GM19452 (cell line): ENCODE results near the gene TNNI3K.
A peak's percentile ranks its signal among the peaks of the same experiment; 100 is the strongest.

ENCODE experiments used
- ATAC-seq: cut with Tn5 transposase; IDR thresholded peaks from one replicate; pipeline ENCODE4 v1.9.1; 2021; ENCODE audit not compliant: unreplicated experiment

TNNI3K gene

DNA sequence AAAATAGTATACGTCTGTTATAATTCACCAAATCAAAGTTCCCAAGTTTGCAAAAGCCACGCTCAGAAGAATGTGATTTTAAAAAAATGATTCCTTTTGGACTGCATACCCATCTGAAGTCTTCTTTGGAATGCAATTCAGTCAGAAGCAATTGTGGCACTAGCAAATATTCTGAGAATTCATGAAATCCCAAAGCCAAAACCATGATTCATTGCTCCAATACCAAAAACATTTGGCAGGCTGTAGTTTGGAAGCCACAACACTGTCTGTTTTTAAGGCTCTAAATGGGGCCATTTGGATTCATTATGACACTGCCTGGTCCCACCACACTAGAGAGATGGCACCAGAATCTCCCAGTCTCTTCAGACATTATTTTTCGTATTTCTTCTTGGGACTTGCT, 299.1 kb downstream of the TNNI3K start:
- ATAC-seq, result no peak

DNA sequence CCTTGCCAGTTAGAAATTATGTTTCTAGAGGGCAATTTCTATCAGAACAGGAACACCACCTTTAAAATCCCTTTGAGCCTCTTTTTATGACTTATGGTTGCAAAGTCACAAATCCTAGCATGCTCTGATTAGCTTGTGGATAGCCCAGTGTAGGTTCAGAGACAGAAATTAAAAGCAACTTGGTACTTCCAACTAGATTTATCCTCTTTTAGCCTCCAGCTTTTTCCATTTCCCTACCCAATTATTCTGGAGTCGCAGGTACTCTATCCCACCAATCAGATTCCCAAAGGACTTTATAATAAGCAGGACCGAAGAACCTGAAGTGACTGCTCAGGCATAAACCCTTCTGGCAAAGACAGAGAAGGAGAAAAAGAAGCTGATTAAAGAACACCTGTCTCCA, 310.6 kb downstream of the TNNI3K start:
- no peak for ATAC-seq

DNA sequence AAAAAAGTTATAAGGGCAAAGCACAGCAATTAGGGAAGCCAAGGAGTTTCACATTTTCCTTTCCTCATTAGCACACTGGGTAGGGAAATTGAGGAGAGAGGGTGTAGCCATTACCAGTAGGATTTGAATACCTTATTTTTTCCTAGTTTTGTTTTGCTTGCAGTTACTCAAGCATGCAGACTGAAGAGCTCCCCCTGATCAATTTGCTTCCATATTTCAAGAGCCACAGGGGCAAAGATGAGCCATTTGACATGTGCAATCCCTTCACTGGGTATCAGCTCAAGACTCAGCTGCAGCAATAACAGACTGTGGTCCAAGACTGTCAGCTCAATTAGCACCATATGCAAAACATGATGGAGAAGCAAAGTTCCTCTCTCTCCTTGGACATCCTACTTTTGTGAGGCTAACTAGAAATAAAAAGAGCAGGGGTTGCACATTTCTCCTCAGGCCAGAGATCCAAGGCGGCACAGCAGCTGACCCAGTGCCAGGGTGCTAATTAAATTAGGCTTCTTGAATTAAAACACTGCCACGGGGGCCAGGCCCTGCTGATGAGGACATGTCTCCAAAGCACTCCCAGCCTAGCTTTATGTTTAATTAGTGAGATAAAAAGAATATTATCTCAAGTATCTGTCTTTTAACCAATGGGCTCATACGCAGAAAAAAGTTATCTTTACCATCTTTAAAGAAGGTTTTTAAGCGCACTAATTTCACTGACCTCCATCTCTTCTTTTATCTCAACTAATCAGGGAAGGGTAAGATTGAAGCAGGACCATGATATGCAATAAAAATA, 314.0 kb downstream of the TNNI3K start:
- no peak for ATAC-seq

DNA sequence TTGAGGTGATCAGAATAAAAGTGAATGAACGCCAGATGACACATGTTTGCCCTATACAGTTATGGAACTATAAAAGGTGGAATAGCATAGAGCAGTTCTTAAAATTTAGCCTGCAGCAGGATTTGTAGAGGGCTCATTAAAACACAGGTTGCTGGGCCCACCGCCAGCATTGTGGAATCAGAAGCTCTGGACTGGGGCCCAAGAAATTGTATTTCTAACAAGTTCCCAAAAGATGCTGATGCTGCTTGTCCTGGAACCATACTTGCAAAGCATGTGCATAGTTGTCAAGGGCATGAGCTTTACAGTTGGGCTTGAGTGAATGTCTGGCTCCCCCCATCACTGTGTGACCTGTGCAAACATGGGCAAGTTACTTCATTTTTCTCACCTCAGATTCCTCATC, 314.7 kb downstream of the TNNI3K start:
- ATAC-seq, result no peak

DNA sequence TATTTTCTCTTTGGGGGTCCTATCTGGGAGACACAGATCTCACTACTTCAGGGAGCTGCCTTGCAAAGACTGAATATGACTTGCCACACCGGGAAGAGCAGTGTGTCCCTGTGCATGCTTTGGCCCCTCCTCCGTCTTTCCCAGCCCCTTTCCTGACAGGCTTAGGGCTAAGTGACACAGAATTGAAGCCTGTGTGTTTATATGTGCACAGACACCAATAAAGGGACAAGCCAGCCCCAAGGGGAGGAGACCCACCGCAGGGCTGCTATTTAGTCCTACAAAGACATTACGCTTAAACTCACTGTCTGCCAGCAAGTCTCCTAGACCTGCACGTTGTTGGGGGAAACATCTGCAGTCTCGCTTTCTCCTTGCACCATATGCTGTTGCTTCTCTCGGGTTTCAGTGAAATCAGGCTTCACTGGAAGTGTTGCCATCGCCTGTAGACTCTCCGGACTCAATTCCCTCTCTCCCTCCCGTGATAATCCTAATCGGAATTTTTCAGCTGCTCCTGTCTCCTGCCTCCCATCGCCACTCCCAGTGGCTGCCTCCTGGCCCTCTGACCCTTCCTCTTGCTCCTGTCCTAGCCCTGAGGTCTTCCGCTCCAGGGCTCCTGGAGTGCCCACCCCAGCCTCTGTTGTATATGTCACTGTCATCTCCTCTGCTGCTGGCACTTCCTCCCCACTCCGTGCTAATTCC, 335.8 kb downstream of the TNNI3K start:
- no peak for ATAC-seq

DNA sequence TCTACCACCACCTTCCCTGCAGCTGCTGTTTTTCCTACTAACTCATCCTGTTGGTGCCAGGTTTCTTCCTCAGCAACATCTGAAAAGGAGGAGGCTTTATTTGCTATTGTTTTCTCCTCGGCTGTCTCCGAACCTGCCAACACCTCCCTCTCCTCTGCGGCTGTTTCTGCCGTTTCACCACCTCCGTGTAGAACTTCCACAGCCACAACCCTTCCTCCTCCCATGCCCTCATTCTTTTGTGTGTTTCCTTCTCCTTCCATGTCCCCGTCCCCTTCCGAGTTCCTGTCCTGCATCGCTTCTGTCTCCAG, 336.3 kb downstream of the TNNI3K start:
- no peak for ATAC-seq

DNA sequence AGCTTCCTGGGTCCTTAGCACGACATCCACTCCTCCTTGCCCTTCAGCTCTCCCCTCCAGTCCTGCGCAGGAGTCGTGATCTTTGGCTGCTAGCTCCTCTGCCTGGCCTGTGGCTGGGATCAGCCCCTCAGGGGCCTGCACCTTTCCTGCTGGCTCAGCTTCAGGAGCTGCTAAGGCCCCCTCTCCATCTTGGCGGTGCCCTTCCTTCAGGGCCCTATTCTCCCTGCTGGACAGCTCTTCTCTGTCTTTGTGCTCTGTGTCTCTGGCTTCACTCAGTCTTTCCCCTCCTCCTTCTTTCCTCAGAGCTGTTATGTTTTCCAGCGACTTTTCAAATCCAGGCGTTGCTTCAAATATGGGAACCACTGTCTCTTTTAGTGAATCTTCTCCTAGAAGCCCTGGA, 336.7 kb downstream of the TNNI3K start:
- no peak for ATAC-seq

DNA sequence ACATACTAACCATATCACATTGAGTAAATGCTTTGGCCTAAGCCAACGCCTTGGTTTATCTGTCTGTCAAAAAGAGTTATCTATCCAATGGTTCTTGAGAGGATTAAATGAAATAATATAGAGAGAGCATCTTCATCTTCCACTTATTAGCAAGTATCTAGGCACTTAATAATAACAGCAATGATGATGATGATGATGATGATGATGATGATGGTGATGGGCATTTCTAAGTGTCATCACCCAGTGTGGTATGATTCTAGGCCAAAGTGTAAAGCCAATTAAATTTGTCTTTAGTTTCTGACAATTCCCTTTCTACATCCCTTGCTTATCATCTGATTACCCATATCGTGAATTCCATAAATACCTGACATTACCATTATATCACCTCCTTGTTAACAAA, 342.9 kb downstream of the TNNI3K start:
- no peak for ATAC-seq

DNA sequence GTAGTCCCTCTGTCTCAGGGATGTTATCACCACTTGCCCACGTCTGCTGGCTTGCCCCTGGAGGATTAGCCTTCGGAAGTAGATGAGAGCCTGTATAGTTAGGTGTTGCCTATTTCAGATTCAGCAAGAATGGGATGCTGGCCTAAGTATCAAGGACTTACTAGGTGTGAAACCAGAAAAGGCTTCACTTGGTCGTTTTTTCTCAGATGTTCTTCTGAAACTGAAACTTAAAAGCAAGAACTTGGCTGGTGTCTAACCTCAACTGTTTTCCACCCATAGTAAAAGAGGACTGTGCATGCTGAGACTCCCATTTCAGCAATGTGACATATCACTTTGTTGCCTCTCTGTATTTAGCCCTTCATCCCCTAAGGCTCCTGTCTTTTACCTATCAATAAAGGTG, 344.2 kb downstream of the TNNI3K start:
- peak; percentile 99 for ATAC-seq

DNA sequence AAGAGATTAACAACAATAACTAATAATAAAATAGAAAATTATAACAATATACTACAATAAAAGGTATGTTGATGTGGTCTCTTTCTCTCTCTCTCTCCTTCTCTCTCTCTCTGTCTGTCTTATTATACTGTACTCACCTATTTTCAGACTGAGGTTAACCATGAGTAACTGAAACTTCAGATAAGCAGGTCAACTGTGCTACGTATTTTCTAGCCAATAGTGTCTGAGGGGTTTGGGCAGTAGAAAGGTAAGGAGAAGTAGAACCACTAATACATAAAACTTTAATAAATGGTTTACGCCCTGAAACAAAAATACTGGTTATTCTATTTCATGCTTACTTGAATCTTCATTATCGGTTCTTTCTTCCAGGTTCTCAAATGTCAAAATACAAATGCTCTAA, 348.2 kb downstream of the TNNI3K start:
- no peak for ATAC-seq

DNA sequence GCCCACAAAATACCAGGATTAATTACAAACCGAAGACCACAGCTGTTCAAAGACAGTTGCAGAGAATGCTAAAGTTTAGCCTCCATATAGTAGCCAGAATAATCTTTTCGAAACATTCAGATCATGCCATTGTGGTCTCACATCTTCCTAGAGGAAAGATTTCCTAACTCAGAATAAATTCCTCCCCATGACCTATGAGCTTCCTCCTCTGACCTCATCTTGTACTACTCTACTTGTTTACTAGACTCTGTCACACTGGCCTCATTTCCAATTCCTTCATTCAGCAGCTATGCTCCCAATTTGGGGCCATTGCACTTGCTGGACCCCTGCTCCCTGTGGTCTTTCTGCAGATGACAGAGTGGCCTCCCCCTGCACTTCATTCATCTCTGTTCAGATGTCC, 349.0 kb downstream of the TNNI3K start:
- ATAC-seq, result no peak

DNA sequence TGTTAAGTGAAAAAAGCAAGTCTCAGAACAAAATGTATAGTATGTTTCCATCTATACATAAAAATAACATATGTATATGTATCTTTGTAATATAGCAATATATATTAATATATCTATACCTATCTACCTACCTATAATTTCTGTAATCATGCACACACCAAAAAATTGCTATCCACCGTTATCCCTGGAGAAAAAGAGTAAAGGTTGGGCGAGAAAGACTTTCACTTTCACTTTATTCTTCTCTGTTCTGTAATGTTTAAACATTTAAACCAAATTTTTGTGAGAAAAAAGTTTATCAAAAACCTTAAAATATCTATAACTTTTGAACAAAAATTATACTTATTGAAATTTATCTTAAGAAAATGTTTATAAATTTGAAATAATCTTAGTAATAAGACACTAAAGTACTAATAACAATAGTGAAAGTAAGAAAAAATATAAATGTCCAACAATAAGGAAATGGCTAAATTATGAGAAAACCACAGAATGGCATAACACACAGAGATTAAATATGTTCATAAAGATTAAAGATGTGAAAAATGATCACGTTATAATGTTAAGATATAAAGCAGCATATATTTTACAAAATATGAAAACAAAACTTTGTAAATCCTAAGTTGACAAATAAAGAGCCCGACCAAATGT, 351.2 kb downstream of the TNNI3K start:
- no peak for ATAC-seq

DNA sequence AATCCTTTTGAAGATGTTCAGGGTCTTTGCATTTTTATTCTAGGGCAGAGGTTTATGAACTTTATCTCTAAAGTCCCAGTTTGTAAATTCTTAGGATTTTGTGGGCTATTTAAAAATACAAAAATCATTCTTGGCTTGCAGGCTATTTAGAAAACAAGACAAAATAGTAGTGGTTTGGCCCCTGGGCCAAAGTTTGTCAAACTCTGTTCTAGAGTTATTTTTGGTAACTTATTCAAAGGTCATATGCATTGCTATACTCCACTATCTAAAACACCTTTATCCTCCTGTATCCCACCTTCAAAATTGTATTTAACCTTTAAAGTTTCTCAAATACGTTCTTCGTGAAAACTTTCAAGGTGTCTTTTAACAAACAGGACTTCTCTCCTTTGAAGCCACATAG, 352.7 kb downstream of the TNNI3K start:
- ATAC-seq, result no peak

DNA sequence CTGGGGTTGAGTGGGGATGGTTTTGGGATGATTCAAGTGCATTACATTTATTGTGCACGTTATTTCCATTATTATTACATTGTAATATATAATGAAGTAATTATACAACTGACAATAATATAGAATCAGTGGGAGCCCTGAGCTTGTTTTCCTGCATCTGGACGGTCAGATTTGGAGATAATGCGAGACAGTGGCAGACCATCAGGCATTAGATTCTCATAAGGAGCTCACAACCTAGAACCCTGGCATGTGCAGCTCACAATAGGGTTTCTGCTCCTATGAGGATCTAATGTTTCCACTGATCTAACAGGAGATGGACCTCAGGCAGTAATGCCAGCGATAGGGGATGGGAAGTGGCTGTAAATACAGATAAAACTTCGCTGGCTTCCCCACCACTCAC, 355.1 kb downstream of the TNNI3K start:
- ATAC-seq, result no peak

DNA sequence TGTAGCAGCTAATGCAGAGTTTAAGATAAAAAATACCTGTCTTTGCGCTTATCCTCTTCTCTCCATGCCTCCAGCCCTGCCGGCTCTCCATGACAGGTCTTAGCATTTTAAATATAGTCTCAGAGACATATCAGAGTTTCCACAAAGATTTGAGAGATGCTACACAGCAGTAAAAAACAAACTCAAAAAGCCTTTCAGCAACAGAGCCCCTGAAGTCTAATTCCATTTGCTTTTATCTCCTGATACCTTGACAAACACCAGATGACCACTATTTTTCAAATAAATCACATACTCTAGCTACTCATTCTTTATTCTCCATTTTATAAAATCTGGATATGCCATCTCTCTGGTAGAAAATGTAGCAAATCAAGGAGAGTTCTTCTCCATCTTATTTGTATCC, 356.8 kb downstream of the TNNI3K start:
- no peak for ATAC-seq

DNA sequence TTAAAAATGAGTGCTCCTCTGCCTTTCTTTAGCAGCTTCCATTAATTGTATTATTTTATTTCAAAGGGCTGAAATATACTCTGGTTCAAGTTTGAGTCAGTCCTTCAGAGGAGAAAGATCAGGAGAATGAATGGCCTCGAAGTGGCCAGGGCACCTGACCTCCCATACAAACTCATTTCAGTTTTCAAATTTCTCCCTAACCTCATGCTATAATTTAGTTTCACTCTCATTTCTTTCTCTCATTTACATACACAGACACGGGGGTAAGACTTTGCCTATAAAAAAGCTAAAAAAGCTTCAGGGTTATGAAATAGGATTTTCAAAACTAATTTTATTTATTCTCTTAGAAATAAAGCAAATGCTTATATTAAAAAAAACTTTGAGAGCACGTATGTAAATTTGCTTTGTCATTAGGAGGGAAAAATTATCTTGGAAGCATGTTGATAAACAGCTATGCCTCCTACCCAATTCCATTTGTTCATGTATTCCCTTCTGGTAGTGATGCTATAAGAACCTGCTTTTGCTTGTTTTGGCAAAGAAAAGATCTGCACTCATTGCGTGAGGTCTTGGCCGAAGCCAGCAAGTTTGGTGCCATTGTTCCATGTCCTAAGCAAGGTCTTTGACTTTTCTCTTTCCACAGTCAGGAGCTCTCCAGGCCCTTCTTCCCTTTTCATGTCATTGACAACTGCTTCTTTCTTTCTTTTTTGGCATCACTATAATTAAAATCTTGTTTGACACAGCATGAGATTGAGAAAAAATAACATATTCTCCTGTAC, 357.6 kb downstream of the TNNI3K start:
- no peak for ATAC-seq
